Skin of body (tissue), 2 donors: ENCODE measurements around the gene TOMM5. TPM values are rescaled to one million over a fixed set of nuclear protein-coding genes. Genes with fewer than 3 reads are reported as not detected.
"Not testable (repeated sequence)": the region's sequence is repeated elsewhere in the genome, so short reads cannot be mapped to it uniquely, and the experiment has no call there.

Experiments
- DNase-seq: peaks from one replicate; lab custom pipeline; 2025; lab: John Stamatoyannopoulos, UW
- total RNA-seq: library from RNA; depleted of rRNA; stranded (reverse); fragments of >200 nt; gene quantifications from one replicate; pipeline ENCODE4 v1.2.3, GENCODE V29; 2014

Gene TOMM5
- total RNA-seq, 1 donor from 2014 or later: 81.3 TPM

- DNase-seq: no peak
Measured at GRCh38 chr9:37611961-37612360, 19.6 kb upstream of the TOMM5 start.

- no peak for DNase-seq
Measured at GRCh38 chr9:37611014-37611413, 18.6 kb upstream of the TOMM5 start.

- no peak for DNase-seq
Measured at GRCh38 chr9:37609735-37610397, 17.5 kb upstream of the TOMM5 start.

- DNase-seq: no peak
Measured at GRCh38 chr9:37608250-37608649, 15.9 kb upstream of the TOMM5 start.

GRCh38 chr9:37604296-37604695 lies 11.9 kb upstream of the TOMM5 start:
- DNase-seq: no peak

GRCh38 chr9:37602817-37603216 lies 10.4 kb upstream of the TOMM5 start:
- no peak for DNase-seq

- not testable (repeated sequence) for DNase-seq
Measured at GRCh38 chr9:37602061-37602460, 9.7 kb upstream of the TOMM5 start.

- no peak for DNase-seq
Measured at GRCh38 chr9:37596504-37596903, 4.1 kb upstream of the TOMM5 start.

GRCh38 chr9:37593883-37594448 lies 1.6 kb upstream of the TOMM5 start:
- no peak for DNase-seq

GRCh38 chr9:37587521-37587920 lies 4.9 kb downstream of the TOMM5 start:
- no peak for DNase-seq

- no peak for DNase-seq
Measured at GRCh38 chr9:37583522-37584121, 8.8 kb downstream of the TOMM5 start.

GRCh38 chr9:37582548-37583157 lies 9.7 kb downstream of the TOMM5 start:
- DNase-seq: peak; percentile 63

GRCh38 chr9:37575921-37576721 lies 16.3 kb downstream of the TOMM5 start, which contains the start of gene FBXO10:
Gene FBXO10 (minus strand): TSS chr9:37576380. CDS start chr9:37541768, 34,612 bp downstream.
- DNase-seq: peak; percentile 61

GRCh38 chr9:37575511-37575914 lies 16.9 kb downstream of the TOMM5 start:
- DNase-seq: no peak

GRCh38 chr9:37575001-37575400 lies 17.4 kb downstream of the TOMM5 start:
- DNase-seq: no peak

- DNase-seq: no peak
Measured at GRCh38 chr9:37574241-37574721, 18.1 kb downstream of the TOMM5 start.

- no peak for DNase-seq
Measured at GRCh38 chr9:37571282-37571681, 21.1 kb downstream of the TOMM5 start.

- DNase-seq: peak; percentile 25
Measured at GRCh38 chr9:37566716-37567115, 25.7 kb downstream of the TOMM5 start.

GRCh38 chr9:37565661-37566618 lies 26.5 kb downstream of the TOMM5 start:
- no peak for DNase-seq

GRCh38 chr9:37564916-37565315 lies 27.5 kb downstream of the TOMM5 start:
- DNase-seq: no peak
